GM18861 (cell line): ENCODE results near the gene FLVCR2.
"Not testable (repeated sequence)": the region's sequence is repeated elsewhere in the genome, so short reads cannot be mapped to it uniquely, and the experiment has no call there.

ENCODE experiments used
- ATAC-seq: cut with Tn5 transposase; IDR thresholded peaks from one replicate; pipeline ENCODE4 v1.9.1; 2021; ENCODE audit not compliant: unreplicated experiment

FLVCR2 gene

GRCh38 chr14:75591331-75591946 is 13.0 kb downstream of the FLVCR2 start:
- ATAC-seq = no peak

DNA sequence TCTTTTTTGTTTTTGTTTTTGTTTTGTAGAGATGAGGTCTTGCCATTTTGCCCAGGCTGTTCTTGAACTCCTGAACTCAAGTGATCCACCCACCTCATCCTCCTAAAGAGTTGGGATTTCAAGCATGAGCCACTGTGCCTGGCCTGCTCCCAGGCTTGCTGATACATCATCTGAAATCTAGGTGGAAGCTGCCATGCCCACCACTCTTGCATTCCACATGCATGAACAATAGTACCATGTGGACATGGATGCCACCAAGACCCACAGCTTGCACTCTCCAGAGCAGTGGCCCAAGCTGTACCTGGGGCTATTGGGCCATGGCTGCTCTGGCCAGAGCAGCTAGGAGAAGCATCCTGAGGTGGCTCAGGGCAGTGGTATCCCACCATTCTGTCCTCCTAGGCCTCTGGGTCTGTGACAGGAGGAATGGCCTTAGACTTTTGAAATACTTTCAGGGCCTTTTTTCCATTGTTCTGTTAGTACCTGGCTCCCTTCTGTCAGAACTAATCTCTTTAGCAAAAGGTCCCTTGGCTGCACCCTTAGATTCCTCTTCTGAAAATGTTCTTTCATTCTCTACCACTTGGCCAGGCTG is 13.7 kb downstream of the FLVCR2 start:
- no peak for ATAC-seq

GRCh38 chr14:75595226-75595625 is 16.8 kb downstream of the FLVCR2 start:
- ATAC-seq = no peak

GRCh38 chr14:75597149-75597548 is 18.7 kb downstream of the FLVCR2 start:
- ATAC-seq = no peak

GRCh38 chr14:75600100-75600499 is 21.7 kb downstream of the FLVCR2 start:
- not testable (repeated sequence) for ATAC-seq

- not testable (repeated sequence) for ATAC-seq
Observed at GRCh38 chr14:75601061-75601460, 22.6 kb downstream of the FLVCR2 start.

DNA sequence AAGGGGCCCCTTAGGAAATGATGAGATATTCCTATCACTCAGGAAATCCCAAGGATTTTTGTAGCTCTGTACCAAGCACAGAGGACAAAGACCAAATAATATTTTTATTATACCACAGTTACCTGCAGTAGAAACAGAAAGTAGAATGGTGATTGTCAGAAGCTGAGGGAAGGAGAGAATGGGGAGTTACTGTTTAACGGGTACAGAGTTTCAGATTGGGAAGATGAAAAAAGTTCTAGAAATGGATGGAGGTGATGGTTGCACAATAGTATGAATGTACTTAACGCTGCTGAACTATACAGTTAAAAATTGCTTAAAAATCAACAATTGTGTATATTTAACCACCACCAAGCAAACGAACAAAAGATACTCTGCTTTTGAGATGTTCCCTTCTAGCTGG is 24.1 kb downstream of the FLVCR2 start:
- no peak for ATAC-seq

DNA sequence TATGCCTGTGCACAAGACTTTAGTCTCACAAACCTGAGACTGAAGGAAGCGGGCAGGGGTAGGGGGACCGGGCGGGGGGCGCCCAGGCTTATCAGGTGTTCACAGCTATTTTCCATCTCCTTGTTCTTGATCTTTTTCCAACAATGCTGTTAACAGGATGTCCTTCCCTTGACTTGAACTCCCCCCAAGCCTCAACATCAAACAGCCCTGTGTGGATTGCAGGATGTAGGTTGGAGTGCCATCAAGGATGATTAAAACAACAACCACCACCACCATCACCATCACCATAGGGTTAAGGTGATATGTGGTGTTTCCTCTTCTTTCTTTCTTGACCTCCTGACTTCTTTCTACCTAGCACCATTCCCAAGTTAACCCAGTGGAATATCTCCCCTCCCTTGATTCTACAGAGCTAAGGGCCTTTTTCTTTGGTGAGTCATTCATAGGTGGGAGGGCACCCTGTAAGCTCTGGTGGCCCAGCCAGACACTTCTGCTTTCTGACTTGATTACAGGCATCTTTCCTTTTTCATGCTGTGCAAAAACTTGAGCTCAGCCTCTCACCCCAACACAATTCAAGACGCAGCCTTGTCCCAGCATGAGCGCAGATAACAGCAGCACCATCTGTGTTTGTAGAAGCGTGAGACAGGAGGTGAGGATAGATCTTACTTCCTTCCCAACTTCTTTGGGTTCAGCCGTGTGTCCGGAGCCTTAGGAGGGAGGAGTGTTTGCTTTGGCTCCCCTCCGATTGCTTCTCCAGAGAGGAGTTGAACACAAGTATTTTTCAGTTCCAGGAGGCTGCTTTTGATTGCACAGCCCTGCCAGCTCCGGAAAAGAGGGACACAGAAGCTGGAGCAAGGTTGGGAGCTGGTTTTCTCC is 26.8 kb downstream of the FLVCR2 start:
- ATAC-seq = no peak

DNA sequence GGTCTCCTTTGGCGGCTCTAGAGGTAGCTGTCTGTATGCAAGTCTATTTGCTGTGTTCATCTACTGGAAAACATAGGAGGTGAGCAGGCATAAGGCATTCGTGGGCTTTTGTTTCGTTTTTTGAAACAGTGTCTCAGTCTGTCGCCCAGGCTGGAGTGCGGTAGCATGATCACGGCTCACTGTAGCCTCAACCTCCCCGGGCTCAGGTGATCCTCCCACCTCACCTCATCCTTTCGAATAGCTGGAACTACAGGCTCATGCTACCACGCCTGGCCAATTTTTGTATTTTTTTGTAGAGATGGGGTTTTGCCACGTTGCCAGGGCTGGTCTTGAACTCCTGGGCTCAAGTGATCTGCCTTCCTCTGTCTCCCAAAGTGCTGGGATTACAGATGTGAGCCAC is 27.5 kb downstream of the FLVCR2 start:
- no peak for ATAC-seq

- no peak for ATAC-seq
Observed at GRCh38 chr14:75607044-75607443, 28.6 kb downstream of the FLVCR2 start.

DNA sequence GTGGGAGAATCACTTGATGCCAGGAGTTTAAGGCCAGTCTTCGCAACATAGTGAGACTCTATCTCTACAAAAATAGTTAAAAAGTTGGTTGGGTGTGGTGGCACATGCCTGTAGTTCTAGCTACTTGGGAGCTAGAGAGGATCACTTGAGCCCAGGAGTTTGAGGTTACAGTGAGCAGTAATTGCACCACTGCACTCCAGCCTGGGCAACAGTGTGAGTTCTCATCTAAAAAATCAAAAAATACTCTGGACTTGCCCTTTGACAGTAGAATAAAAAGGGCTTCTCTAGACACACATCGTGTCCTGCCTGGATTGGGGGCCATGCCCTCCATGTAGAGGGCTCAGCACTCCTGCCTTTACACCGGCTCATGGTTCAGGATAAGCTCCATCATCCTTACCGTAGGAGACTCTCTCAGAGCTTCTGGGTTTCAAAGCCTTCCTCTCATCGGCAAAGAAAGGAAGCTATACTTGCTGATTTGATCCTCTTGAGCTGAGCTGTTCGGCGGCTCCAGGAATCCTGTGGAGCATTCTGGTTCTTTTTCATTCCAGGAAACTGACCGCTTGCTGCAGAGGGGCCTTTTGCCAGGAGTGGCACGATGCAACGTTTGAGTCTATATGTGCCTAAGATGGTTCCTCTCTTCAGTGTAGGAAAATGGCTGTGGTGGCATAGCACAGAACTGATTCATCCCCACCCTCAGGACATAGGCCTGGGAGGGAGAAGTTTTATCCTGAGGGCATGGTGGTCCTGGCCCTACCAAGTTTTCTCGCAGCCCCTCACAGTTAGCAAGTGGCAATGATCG is 29.6 kb downstream of the FLVCR2 start:
- ATAC-seq = no peak

GRCh38 chr14:75609116-75609515 is 30.7 kb downstream of the FLVCR2 start:
- ATAC-seq = no peak

GRCh38 chr14:75609606-75610475 is 31.4 kb downstream of the FLVCR2 start:
- no peak for ATAC-seq

GRCh38 chr14:75610834-75611233 is 32.4 kb downstream of the FLVCR2 start:
- no peak for ATAC-seq

DNA sequence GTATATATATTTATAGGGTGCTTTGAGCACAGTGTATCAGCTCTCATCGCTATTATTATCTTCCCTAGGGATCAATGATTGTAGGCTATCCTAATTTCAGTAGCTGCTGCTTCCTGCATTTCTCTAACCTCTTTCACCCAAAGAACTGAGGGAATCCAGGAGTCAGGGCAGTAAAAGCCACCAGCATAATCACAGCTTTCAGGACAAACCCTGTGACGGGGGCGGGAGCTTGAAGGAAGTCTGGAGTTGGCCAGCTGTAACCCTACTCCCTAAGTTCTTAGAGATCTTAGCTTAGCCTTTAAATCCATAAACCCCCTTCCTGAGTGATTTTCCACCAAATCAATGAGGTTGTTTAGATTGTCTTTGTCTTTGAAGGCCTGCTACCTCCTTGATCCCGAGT is 33.7 kb downstream of the FLVCR2 start:
- ATAC-seq = no peak

- ATAC-seq = no peak
Observed at GRCh38 chr14:75614179-75614578, 35.8 kb downstream of the FLVCR2 start.

GRCh38 chr14:75615200-75615599 is 36.8 kb downstream of the FLVCR2 start:
- no peak for ATAC-seq

DNA sequence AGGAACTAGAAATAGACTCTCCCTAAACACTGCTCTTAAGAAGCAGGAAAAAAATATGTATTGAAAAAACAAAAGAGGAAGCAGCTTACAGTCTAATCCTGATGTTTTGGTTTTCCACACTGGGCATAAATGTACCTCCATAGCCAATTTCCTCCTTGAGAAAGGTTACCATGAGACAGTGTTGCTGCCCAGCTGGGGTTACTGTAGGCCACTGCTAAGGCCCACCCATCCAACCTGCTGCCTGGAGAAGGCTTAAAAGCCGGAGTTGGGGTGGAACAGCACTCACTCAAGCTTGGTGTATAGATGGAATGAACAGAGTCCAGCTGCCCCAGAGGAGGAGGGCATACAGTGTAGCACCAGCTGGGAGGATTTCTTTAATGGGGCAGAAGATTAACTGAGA is 41.1 kb downstream of the FLVCR2 start:
- ATAC-seq = no peak

GRCh38 chr14:75625034-75625433 is 46.6 kb downstream of the FLVCR2 start:
- ATAC-seq = no peak

DNA sequence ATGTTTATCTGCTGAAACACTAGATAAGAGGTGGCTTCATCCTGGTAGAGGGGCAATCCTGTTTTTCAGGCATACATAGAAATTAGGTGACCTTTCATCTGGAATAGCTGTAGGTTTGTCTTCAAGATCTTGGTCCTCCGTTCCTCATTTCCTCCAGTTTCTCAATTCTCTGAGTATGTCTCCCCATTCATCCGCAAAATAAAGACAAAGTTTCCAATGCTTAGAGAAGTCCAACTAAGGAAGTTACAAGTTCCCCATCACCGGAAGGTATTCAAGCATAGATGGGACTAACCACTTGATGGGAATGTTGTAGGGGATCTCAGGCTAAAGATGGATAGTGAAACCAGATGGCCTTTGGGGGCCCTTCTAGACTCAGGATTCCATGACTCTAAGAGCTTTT is 48.0 kb downstream of the FLVCR2 start:
- no peak for ATAC-seq
